Lung (tissue), 12 donors: ENCODE results near the gene CLEC10A. TPM values are rescaled to one million over a fixed set of nuclear protein-coding genes. Genes with fewer than 3 reads are reported as not detected.

ENCODE experiments used
- ATAC-seq: fragments of 200-7000 bp; cut with Tn5 transposase; one replicate; pipeline ENCODE4 v1.9.1; 2020; ENCODE audit warnings: moderate number of reproducible peaks; ENCODE audit not compliant: insufficient read depth, low FRiP score
- DNase-seq, 3 donors: peaks; one replicate each; pipeline ENCODE4 v3.0.0-alpha.2; 2013 to 2017
- H3K27ac ChIP-seq, 2 donors: one replicate each; pipeline ENCODE4 v1.5.1; 2013; ENCODE audit warnings: mild to moderate bottlenecking in 2 of 2, moderate library complexity in 2 of 2, control low read depth in 1 of 2, inconsistent platforms in 1 of 2, low read depth in 1 of 2, low read length in 1 of 2
- H3K27me3 ChIP-seq, 3 donors: one replicate each; pipeline ENCODE4 v1.5.1; 2013; ENCODE audit warnings: low read length in 2 of 3; ENCODE audit not compliant: control insufficient read depth in 3 of 3, insufficient read depth in 3 of 3
- H3K36me3 ChIP-seq, 4 donors: one replicate each; pipeline ENCODE4 v1.5.1; 2013; ENCODE audit warnings: low read length in 4 of 4, mild to moderate bottlenecking in 1 of 4, moderate library complexity in 1 of 4; ENCODE audit not compliant: control insufficient read depth in 4 of 4, insufficient read depth in 4 of 4
- H3K4me1 ChIP-seq, 5 donors: one replicate each; pipeline ENCODE4 v1.5.1; 2013; ENCODE audit warnings: low read length in 5 of 5, mild to moderate bottlenecking in 2 of 5, moderate library complexity in 1 of 5; ENCODE audit not compliant: control insufficient read depth in 5 of 5, insufficient read depth in 5 of 5
- H3K4me3 ChIP-seq: one replicate; pipeline ENCODE4 v1.5.1; 2013; ENCODE audit warnings: mild to moderate bottlenecking, control low read depth, moderate library complexity
- H3K9ac ChIP-seq, 2 donors: one replicate each; pipeline ENCODE4 v1.5.1; 2013; ENCODE audit warnings: low read length in 2 of 2, control low read depth in 1 of 2; ENCODE audit not compliant: insufficient read depth in 1 of 2
- H3K9me3 ChIP-seq, 4 donors: one replicate each; pipeline ENCODE4 v1.5.1; 2013; ENCODE audit warnings: low read length in 3 of 4, mild to moderate bottlenecking in 1 of 4, moderate library complexity in 1 of 4; ENCODE audit not compliant: control insufficient read depth in 4 of 4, insufficient read depth in 3 of 4
- CTCF ChIP-seq: IDR thresholded peaks from 2 replicates; pipeline ENCODE4 v1.5.1; 2012; ENCODE audit warnings: mild to moderate bottlenecking; ENCODE audit errors: control extremely low read depth, extremely low read depth
- WGBS, 2 donors: extraction: QIAGEN DNeasy Blood & Tissue Kit; methylation state at CpG; one replicate each; pipeline ENCODE4 v1.1.7; 2013; 5-methylcytosine and 5-hydroxymethylcytosine counted together
- polyA plus RNA-seq, 2 donors: library from polyadenylated mRNA; stranded (reverse); fragments of 200-250 nt; gene quantifications; one replicate each; pipeline ENCODE4 v1.2.1, GENCODE V29; 2013
- total RNA-seq, 2 donors: library from RNA; depleted of rRNA in 1 of 2; stranded (reverse); fragments of >200 nt in 1 of 2; gene quantifications; one replicate each; pipeline ENCODE4 v1.2.1, GENCODE V29; 2014 to 2021
- donor health status: control.
- donor health status: control.
- donor health status: Bipolar disorder and iron deficiency.
- donor health status: healthy.
- donor health status: DM: yes; HTN: yes; CAD: no.

CLEC10A gene
- total and polyA plus RNA-seq, 4 donors = 3.7 to 18.4 (median 9.0) TPM

GRCh38 chr17:7120123-7120522 lies 40.1 kb upstream of the CLEC10A start:
- WGBS, 2 donors = 71 to 81% methylated on average over 2 of the region's 2 CpGs
- no peak for TF ChIP-seq CTCF
- H3K27me3 ChIP-seq = no peaks in the 10 kb centered on the region

GRCh38 chr17:7119314-7119713 lies 39.3 kb upstream of the CLEC10A start:
- Histone ChIP-seq H3K9me3 (peaks cover 0 to 4% (median 0%) of the 10 kb centered on the region in 4 donors), H3K27me3 (no peaks in the 10 kb centered on the region), H3K27ac (no peak overlapping the region), H3K9ac (no peak overlapping the region), H3K36me3 (no peaks in the 10 kb centered on the region), H3K4me1 (no peaks in the 10 kb centered on the region), H3K4me3 (no peak overlapping the region)
- ATAC-seq (no peak), DNase-seq (no peak)
- WGBS, 2 donors = 67 to 75% methylated on average over 11 of the region's 11 CpGs
- no peak for TF ChIP-seq CTCF

More at GRCh38 chr17:7120123-7120522, 40.1 kb upstream of the CLEC10A start:
- H3K9ac ChIP-seq = no peak overlapping the region
- DNase-seq (no peak), ATAC-seq (no peak)
- no peaks in the 10 kb centered on the region for H3K4me1 ChIP-seq
- no peak overlapping the region for H3K27ac ChIP-seq
- H3K4me3 ChIP-seq = no peak overlapping the region
- no peaks in the 10 kb centered on the region for H3K36me3 ChIP-seq
- H3K9me3 ChIP-seq = peaks cover 0 to 4% (median 0%) of the 10 kb centered on the region in 4 donors

- ATAC-seq = no peak
- Histone ChIP-seq H3K27ac (peak overlapping the region in 1 of 2 donors; percentile 32), H3K9me3 (peaks cover 0 to 4% (median 0%) of the 10 kb centered on the region in 4 donors), H3K4me1 (no peaks in the 10 kb centered on the region), H3K36me3 (no peaks in the 10 kb centered on the region), H3K9ac (no peak overlapping the region), H3K27me3 (peaks cover 0 to 3% (median 3%) of the 10 kb centered on the region in 3 donors), H3K4me3 (no peak overlapping the region)
- TF ChIP-seq CTCF = no peak
- no peak for DNase-seq
- 38 to 61% methylated on average over 19 of the region's 19 CpGs for WGBS, 2 donors
Measured at GRCh38 chr17:7114875-7115614, 35.0 kb upstream of the CLEC10A start.
